Esophagus muscularis mucosa (tissue), 4 donors: Measurements from ENCODE around the gene A3GALT2. TPM values are rescaled to one million over a fixed set of nuclear protein-coding genes. Genes with fewer than 3 reads are reported as not detected.

Source experiments
- DNase-seq: peaks from one replicate; pipeline ENCODE4 v3.0.0-alpha.2; 2017; ENCODE audit errors: extremely low spot score
- H3K27ac ChIP-seq, 4 donors: fragments of 200-600 bp; sonication (generic); replicated peaks in 1 of 4; 1 replicate in 3 of 4; 2 replicates in 1 of 4; pipeline ENCODE4 v1.5.1; 2016 to 2019; ENCODE audit warnings: mild to moderate bottlenecking in 1 of 4
- H3K27me3 ChIP-seq, 4 donors: fragments of 200-600 bp; sonication (generic); one replicate each; pipeline versions ENCODE4 v1.5.1 to v1.6.0; 2016 to 2019
- H3K36me3 ChIP-seq, 4 donors: fragments of 200-600 bp; sonication (generic); one replicate each; pipeline ENCODE4 v1.5.1; 2016 to 2019
- H3K4me1 ChIP-seq, 4 donors: fragments of 200-600 bp; sonication (generic); one replicate each; pipeline ENCODE4 v1.5.1; 2016 to 2019
- H3K4me3 ChIP-seq, 4 donors: fragments of 200-600 bp; sonication (generic); 1 replicate in 2 of 4; 2 replicates in 2 of 4; pipeline ENCODE4 v1.5.1; 2016 to 2019; ENCODE audit warnings: mild to moderate bottlenecking in 4 of 4, moderate library complexity in 1 of 4
- H3K9me3 ChIP-seq, 4 donors: fragments of 200-600 bp; sonication (generic); 1 replicate in 3 of 4; 2 replicates in 1 of 4; pipeline ENCODE4 v1.5.1; 2016 to 2019
- EP300 ChIP-seq: sonication (generic); formaldehyde crosslinking; IDR thresholded peaks from one replicate; pipeline ENCODE4 v1.6.1; 2017; ENCODE audit warnings: antibody characterized with exemption
- POLR2A ChIP-seq: fragments of 450-650 bp; IDR thresholded peaks from one replicate; pipeline ENCODE4 v1.6.1; 2017; ENCODE audit warnings: antibody characterized with exemption, moderate library complexity, mild to moderate bottlenecking, low read depth
- POLR2AphosphoS5 ChIP-seq, 2 donors: sonication (generic); formaldehyde crosslinking; IDR thresholded peaks; one replicate each; pipeline ENCODE4 v1.6.1; 2017; ENCODE audit warnings: antibody characterized with exemption in 2 of 2
- WGBS: methylation state at CpG from one replicate; pipeline ENCODE4 v1.1.5; 2018; 5-methylcytosine and 5-hydroxymethylcytosine counted together
- intact Hi-C: fragments of 100-400 bp; cut with DNase I; formaldehyde crosslinking; loops from one replicate; pipeline ENCODE4 v1.15.1; 2023
- total RNA-seq, 4 donors: library from RNA; depleted of rRNA; stranded (reverse); fragments of >200 nt; gene quantifications; one replicate each; pipeline versions ENCODE4 v1.1.0 to v1.2.1, GENCODE V29; 2016
- TF ChIP-seq, protein P1 (sequence below), 3 experiments: fragments of 200-600 bp in 2 of 3; fragments of 450-650 bp in 1 of 3; sonication (generic) in 2 of 3; IDR thresholded peaks; one replicate each; pipeline ENCODE4 v1.5.1; 2017 to 2019; ENCODE audit warnings: antibody characterized with exemption in 3 of 3, mild to moderate bottlenecking in 2 of 3, moderate library complexity in 1 of 3

A3GALT2 gene
- total RNA-seq, 4 donors from 2014 or later = not detected

- Histone ChIP-seq H3K9me3 (no peaks in the 10 kb centered on the region), H3K4me1 (peaks cover 69 to 80% (median 72%) of the 10 kb centered on the region in 4 donors)
- WGBS = 36% methylated on average over 1 of the region's 2 CpGs
Observed at GRCh38 chr1:33364565-33364918, 43.6 kb upstream of the A3GALT2 start.

DNA sequence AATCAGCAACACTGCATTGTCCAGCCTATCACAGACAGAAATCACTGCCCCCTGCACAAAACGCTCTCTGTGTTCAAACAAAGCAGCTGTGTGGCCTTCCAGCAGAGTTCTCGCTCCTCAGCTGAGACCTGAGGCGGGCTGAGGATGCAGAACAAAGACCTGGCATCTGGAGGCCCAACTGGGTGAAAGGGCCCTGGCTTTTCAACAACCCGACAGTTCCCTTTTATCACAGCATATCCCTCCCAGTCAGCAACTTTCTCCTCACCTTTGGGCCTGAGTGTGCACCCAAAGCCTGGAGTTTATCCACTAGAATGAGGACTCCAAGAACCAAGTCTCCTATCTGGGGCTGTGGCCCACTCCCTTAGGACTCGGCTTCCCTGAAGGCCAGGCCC lies 42.6 kb upstream of the A3GALT2 start:
- Histone ChIP-seq H3K4me1 (peaks cover 69 to 80% (median 73%) of the 10 kb centered on the region in 4 donors), H3K4me3 (no peak overlapping the region), H3K27ac (peak overlapping the region; percentile 76 to 79 (median 78)), H3K27me3 (no peaks in the 10 kb centered on the region), H3K9me3 (no peaks in the 10 kb centered on the region), H3K36me3 (peaks cover 0 to 4% (median 0%) of the 10 kb centered on the region in 4 donors)
- intact Hi-C loops = loop anchor here (10.0 kb wide), 1 partner anchor 149 kb away; no protein-coding TSS in a partner anchor
- WGBS = 57% methylated on average over 2 of the region's 5 CpGs
- TF ChIP-seq POLR2A = no peak
- TF ChIP-seq POLR2AphosphoS5 (IDR thresholded peaks at IDR 0.05) = no peak
- no peak for TF ChIP-seq EP300
- TF ChIP-seq, protein P1, sequence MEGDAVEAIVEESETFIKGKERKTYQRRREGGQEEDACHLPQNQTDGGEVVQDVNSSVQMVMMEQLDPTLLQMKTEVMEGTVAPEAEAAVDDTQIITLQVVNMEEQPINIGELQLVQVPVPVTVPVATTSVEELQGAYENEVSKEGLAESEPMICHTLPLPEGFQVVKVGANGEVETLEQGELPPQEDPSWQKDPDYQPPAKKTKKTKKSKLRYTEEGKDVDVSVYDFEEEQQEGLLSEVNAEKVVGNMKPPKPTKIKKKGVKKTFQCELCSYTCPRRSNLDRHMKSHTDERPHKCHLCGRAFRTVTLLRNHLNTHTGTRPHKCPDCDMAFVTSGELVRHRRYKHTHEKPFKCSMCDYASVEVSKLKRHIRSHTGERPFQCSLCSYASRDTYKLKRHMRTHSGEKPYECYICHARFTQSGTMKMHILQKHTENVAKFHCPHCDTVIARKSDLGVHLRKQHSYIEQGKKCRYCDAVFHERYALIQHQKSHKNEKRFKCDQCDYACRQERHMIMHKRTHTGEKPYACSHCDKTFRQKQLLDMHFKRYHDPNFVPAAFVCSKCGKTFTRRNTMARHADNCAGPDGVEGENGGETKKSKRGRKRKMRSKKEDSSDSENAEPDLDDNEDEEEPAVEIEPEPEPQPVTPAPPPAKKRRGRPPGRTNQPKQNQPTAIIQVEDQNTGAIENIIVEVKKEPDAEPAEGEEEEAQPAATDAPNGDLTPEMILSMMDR (IDR thresholded peaks at IDR 0.05) = no peak
- no peak for DNase-seq

More at GRCh38 chr1:33364565-33364918, 43.6 kb upstream of the A3GALT2 start:
- no peak overlapping the region for H3K4me3 ChIP-seq
- H3K36me3 ChIP-seq = peaks cover 0 to 15% (median 9%) of the 10 kb centered on the region in 4 donors
- peak overlapping the region; percentile 76 to 79 (median 78) for H3K27ac ChIP-seq
- TF ChIP-seq, protein P1 (IDR thresholded peaks at IDR 0.05) = no peak
- no peak for TF ChIP-seq POLR2A
- TF ChIP-seq POLR2AphosphoS5 (IDR thresholded peaks at IDR 0.05) = no peak
- no peak for TF ChIP-seq EP300
- no peak for DNase-seq
- H3K27me3 ChIP-seq = no peaks in the 10 kb centered on the region
- intact Hi-C loops = loop anchor here (10.0 kb wide), 1 partner anchor 150 kb away; no protein-coding TSS in a partner anchor

DNA sequence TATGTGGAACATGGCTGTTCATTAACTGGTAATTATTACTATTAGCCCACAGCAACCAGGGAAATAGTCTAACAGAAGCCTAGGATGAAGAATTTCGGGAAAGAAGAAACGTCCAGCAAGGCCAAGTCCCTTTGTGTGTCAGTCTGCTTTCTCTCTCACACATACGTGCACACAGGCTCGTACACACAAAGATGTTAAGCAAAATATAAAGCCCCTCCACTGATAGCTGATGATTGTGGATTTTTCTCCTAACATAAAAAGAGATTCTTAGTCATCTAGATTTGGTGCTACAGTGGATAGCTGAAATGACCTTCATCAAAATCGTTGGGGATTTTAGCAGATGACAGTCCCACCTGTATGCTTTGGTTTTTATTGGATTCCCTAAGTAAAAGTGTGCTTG lies 42.1 kb upstream of the A3GALT2 start:
- 48% methylated on average over 5 of the region's 5 CpGs for WGBS
- DNase-seq = no peak
- H3K4me3 ChIP-seq = no peak overlapping the region
- no peaks in the 10 kb centered on the region for H3K9me3 ChIP-seq
- H3K27ac ChIP-seq = peak overlapping the region; percentile 76 to 79 (median 78)
- peaks cover 67 to 76% (median 70%) of the 10 kb centered on the region in 4 donors for H3K4me1 ChIP-seq
- no peaks in the 10 kb centered on the region for H3K27me3 ChIP-seq
- TF ChIP-seq POLR2A (no peak), POLR2AphosphoS5 (IDR thresholded peaks at IDR 0.05) (no peak), EP300 (no peak)
- intact Hi-C loops = loop anchor here (10.0 kb wide), 1 partner anchor 148 kb away; no protein-coding TSS in a partner anchor
- H3K36me3 ChIP-seq = peaks cover 0 to 2% (median 0%) of the 10 kb centered on the region in 4 donors

DNA sequence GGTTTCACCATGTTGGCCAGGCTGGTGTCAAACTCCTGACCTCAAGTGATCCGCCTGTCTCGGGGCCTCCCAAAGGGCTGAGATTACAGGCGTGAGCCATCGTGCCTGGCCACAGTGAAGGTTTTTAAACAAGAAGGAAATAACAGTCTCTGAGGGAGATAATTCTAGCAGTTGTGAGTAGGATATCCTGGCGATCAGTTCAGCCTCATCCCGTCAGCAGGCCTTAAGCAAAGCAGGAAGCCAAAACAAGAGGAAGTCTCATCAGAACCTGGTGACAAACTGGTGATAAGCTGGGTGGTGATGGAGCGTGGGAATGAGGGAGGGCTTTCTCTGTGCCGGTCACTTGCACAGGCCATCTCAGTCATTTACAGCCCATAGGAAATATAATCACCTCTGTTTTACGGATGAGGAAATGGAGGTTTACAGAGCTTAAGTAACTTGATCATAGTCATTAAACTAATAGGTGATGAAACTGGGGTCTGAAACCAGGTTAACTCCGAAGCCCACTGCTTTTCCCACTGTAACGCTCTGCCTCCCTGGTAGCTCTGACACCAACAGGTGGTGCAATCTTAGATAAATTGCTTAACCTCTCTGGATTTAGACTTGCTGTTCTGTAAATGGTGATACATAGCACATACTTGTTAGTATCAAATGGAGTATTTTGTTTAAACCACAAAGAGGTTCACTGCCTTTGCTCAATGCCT lies 40.8 kb upstream of the A3GALT2 start:
- Histone ChIP-seq H3K4me3 (no peak overlapping the region), H3K9me3 (no peaks in the 10 kb centered on the region), H3K27me3 (no peaks in the 10 kb centered on the region), H3K27ac (peak overlapping the region; percentile 15 to 79 (median 63)), H3K4me1 (peaks cover 54 to 63% (median 57%) of the 10 kb centered on the region in 4 donors), H3K36me3 (peaks cover 0 to 9% (median 2%) of the 10 kb centered on the region in 4 donors)
- TF ChIP-seq POLR2A (no peak), EP300 (no peak), POLR2AphosphoS5 (IDR thresholded peaks at IDR 0.05) (peak in 1 of 2 donors; percentile 12)
- intact Hi-C loops = loop anchor here (10.0 kb wide), 1 partner anchor 147 kb away; no protein-coding TSS in a partner anchor
- WGBS = 67% methylated on average over 11 of the region's 11 CpGs
- no peak for DNase-seq

DNA sequence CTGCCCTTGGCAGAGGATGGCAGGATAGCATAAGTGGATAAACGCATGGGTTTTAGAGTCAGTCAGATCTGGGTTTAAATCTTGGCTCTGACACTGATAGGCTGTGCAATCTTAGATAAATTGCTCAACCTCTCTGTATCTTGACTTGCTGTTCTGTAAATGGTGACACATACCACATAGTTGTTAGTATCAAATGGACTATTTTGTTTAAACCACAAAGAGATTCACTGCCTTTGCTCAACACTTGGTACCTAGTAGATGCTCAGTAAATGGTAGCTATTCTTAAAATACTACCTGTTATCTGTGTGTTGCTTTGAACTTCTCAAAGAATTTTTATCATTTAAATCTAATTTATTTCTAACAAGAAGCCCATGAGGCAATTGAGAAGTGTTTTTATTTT lies 39.5 kb upstream of the A3GALT2 start:
- WGBS = 100% methylated on average over 1 of the region's 1 CpG
- TF ChIP-seq, protein P1 (IDR thresholded peaks at IDR 0.05) = no peak
- TF ChIP-seq POLR2A (no peak), EP300 (no peak), POLR2AphosphoS5 (IDR thresholded peaks at IDR 0.05) (no peak)
- DNase-seq = no peak
- Histone ChIP-seq H3K4me1 (peaks cover 41 to 49% (median 44%) of the 10 kb centered on the region in 4 donors), H3K4me3 (no peak overlapping the region), H3K27ac (no peak overlapping the region), H3K27me3 (no peaks in the 10 kb centered on the region), H3K36me3 (peaks cover 0 to 9% (median 2%) of the 10 kb centered on the region in 4 donors), H3K9me3 (no peaks in the 10 kb centered on the region)
- intact Hi-C loops = loop anchor here (10.0 kb wide), 1 partner anchor 146 kb away; no protein-coding TSS in a partner anchor
